ENCODE measurements around the gene SPTBN2.
A peak's percentile ranks its signal among the peaks of the same experiment; 100 is the strongest.

Gene SPTBN2

DNA sequence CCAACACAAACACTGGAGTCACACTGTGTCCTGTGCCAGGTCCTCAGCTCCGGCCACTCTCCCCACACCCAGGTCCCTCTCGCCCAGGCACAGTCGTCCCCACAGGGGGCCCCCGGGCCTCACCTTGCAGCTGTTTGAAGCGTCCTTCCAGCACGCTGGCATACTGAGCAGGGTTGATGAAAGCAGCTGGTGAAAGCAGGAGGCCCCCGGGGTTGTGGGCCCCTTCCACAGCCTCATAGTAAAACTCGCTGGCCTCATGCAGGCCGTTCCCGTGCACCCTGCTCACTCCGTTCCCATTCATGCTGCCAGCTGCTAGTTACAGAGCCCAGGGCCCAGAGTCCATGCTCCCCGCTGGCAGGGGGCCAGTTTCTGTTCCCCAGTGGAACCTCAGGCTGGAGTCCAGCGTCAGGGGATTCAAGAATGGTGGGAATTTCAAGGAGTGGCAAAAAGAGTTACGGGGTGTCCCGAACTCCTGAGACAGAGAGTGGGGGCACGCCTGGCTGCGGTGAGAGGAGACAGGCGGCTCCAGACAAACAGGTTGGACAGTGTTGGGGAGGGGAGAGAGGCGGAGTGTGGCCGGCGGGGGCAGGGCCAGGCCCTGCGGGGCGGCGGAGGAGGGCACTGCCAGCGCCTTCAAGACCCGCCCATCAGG lies 10.6 kb downstream of the SPTBN2 start:
- TF ChIP-seq, protein P1, sequence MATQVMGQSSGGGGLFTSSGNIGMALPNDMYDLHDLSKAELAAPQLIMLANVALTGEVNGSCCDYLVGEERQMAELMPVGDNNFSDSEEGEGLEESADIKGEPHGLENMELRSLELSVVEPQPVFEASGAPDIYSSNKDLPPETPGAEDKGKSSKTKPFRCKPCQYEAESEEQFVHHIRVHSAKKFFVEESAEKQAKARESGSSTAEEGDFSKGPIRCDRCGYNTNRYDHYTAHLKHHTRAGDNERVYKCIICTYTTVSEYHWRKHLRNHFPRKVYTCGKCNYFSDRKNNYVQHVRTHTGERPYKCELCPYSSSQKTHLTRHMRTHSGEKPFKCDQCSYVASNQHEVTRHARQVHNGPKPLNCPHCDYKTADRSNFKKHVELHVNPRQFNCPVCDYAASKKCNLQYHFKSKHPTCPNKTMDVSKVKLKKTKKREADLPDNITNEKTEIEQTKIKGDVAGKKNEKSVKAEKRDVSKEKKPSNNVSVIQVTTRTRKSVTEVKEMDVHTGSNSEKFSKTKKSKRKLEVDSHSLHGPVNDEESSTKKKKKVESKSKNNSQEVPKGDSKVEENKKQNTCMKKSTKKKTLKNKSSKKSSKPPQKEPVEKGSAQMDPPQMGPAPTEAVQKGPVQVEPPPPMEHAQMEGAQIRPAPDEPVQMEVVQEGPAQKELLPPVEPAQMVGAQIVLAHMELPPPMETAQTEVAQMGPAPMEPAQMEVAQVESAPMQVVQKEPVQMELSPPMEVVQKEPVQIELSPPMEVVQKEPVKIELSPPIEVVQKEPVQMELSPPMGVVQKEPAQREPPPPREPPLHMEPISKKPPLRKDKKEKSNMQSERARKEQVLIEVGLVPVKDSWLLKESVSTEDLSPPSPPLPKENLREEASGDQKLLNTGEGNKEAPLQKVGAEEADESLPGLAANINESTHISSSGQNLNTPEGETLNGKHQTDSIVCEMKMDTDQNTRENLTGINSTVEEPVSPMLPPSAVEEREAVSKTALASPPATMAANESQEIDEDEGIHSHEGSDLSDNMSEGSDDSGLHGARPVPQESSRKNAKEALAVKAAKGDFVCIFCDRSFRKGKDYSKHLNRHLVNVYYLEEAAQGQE (IDR thresholded peaks at IDR 0.05; ENCODE audit: insufficient replicate concordance, low read depth), result no peak
- no peak for TF ChIP-seq POLR2AphosphoS5 (IDR thresholded peaks at IDR 0.05; ENCODE audit: low read depth)
- TF ChIP-seq, protein P2, sequence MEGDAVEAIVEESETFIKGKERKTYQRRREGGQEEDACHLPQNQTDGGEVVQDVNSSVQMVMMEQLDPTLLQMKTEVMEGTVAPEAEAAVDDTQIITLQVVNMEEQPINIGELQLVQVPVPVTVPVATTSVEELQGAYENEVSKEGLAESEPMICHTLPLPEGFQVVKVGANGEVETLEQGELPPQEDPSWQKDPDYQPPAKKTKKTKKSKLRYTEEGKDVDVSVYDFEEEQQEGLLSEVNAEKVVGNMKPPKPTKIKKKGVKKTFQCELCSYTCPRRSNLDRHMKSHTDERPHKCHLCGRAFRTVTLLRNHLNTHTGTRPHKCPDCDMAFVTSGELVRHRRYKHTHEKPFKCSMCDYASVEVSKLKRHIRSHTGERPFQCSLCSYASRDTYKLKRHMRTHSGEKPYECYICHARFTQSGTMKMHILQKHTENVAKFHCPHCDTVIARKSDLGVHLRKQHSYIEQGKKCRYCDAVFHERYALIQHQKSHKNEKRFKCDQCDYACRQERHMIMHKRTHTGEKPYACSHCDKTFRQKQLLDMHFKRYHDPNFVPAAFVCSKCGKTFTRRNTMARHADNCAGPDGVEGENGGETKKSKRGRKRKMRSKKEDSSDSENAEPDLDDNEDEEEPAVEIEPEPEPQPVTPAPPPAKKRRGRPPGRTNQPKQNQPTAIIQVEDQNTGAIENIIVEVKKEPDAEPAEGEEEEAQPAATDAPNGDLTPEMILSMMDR (IDR thresholded peaks at IDR 0.05; ENCODE audit: insufficient read depth, low read length), result no peak
- TF ChIP-seq SPI1 (IDR thresholded peaks at IDR 0.05; ENCODE audit: borderline replicate concordance, low read depth), result no peak
- no peak for TF ChIP-seq GABPA (IDR thresholded peaks at IDR 0.05; ENCODE audit: low read depth)
- Histone ChIP-seq H3K27me3 (ENCODE audit: insufficient read depth, poor library complexity, severe bottlenecking) (no peaks in the 10 kb centered on the region), H3K4me3 (replicated peaks; ENCODE audit: insufficient read depth, low read length) (no peak overlapping the region), H3K27ac (replicated peaks) (no peak overlapping the region)
- no peak for DNase-seq (ENCODE audit: low read depth in 1 of 2, low spot score in 1 of 2)

DNA sequence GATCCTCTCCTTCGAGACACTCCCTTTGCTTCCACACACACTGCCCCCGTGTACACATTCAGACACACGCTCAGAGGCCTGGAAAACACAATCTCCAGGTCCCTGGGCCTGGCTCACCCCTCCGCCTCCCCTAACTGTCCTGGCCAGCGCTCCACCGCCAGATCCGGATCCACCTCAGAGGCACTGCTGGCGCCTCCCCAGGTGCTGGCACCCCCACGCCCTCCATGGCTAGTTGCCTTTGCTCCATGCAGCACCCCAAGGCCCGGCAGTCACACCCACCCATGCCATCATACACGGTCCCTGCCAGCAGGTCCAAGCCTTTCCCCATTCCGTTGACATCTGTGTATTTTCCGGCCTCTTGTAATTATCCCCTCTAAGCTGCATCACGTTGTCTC lies 11.1 kb downstream of the SPTBN2 start:
- H3K27me3 ChIP-seq (ENCODE audit: insufficient read depth, poor library complexity, severe bottlenecking), result no peaks in the 10 kb centered on the region
- no peak for DNase-seq (ENCODE audit: low read depth in 1 of 2, low spot score in 1 of 2)
- no peak overlapping the region for H3K4me3 ChIP-seq (replicated peaks; ENCODE audit: insufficient read depth, low read length)
- no peak for TF ChIP-seq GABPA (IDR thresholded peaks at IDR 0.05; ENCODE audit: low read depth)
- H3K27ac ChIP-seq (replicated peaks), result no peak overlapping the region

DNA sequence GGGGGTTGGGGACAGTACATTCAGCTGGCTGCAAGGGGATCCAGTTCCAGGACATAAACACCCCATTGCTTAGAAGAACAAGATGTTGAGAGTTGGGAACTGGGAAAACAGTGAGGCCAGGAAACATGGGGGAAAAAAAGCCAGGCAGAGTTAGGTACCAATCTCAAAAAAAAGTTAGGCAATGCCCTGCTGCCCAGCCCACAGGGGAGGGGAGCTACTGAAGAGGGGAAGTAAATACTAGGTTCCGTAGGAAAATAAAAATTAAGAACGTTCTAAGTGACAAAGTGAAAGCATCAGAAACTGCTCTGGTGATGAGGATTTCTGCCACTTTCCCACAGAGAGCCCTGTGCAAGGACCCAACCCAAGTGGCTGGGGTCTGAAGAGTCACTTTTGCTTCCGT lies 12.0 kb downstream of the SPTBN2 start:
- Histone ChIP-seq H3K27ac (replicated peaks) (no peak overlapping the region), H3K27me3 (ENCODE audit: insufficient read depth, poor library complexity, severe bottlenecking) (no peaks in the 10 kb centered on the region), H3K4me3 (replicated peaks; ENCODE audit: insufficient read depth, low read length) (no peak overlapping the region)
- DNase-seq (ENCODE audit: low read depth in 1 of 2, low spot score in 1 of 2), result peak in 1 of 2 experiments; percentile 10
- peak; percentile 17; the same call in 1 of the 2 replicates for TF ChIP-seq SPI1 (IDR thresholded peaks at IDR 0.05; ENCODE audit: borderline replicate concordance, low read depth)
- TF ChIP-seq, protein P1 (IDR thresholded peaks at IDR 0.05; ENCODE audit: insufficient replicate concordance, low read depth), result no peak

DNA sequence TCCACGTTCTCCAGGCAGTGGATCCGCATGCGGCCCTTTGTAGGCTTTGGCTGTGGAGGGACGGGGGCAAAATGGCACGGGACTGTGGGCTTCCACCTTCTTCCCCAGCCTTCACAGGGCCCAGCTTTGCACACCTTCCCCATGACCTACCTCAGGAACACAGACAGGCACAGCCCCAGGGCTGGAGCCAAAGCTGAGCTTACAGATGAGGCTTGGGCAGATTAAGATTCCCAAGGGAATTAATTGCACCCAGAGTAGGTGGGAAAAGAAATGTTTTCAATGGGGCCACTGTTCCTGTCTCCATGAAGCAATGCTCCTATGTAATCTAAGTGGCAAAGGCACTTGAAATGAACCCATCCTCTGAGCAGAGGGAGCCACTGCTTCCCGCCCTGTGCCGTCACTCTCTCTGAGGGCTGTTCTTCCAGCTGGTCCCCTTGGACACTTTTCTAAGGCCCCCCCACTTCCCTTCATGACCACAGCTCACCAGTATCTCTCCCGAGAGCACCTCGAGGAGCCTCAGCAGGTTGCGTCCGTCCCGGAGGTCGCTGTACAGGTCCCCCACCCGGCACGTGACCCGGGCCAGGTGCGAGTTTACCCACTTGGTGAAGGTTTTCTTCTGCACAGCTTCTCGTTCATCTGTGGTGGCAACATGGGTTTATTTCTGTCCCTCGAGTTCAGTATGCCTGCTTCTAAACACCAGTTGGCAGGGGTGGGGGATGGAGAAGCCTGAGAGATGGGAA lies 13.5 kb downstream of the SPTBN2 start:
- Histone ChIP-seq H3K27ac (replicated peaks) (no peak overlapping the region), H3K27me3 (ENCODE audit: insufficient read depth, poor library complexity, severe bottlenecking) (no peaks in the 10 kb centered on the region), H3K4me3 (replicated peaks; ENCODE audit: insufficient read depth, low read length) (no peak overlapping the region)
- TF ChIP-seq, protein P2 (IDR thresholded peaks at IDR 0.05; ENCODE audit: insufficient read depth, low read length), result no peak
- TF ChIP-seq, protein P1 (IDR thresholded peaks at IDR 0.05; ENCODE audit: insufficient replicate concordance, low read depth), result no peak
- DNase-seq (ENCODE audit: low read depth in 1 of 2, low spot score in 1 of 2), result no peak

Data from HL-60 (cell line).